SIG-M5 treated with dmso at 0.1 percent for 504 hours (cell line): Measurements from ENCODE around the gene ITGA1.
"Not testable (repeated sequence)": the region's sequence is repeated elsewhere in the genome, so short reads cannot be mapped to it uniquely, and the experiment has no call there.

Experiments
- DNase-seq: peaks from one replicate; lab custom pipeline; 2025; ENCODE audit not compliant: unreplicated experiment; lab: John Stamatoyannopoulos, UW

Gene ITGA1

DNA sequence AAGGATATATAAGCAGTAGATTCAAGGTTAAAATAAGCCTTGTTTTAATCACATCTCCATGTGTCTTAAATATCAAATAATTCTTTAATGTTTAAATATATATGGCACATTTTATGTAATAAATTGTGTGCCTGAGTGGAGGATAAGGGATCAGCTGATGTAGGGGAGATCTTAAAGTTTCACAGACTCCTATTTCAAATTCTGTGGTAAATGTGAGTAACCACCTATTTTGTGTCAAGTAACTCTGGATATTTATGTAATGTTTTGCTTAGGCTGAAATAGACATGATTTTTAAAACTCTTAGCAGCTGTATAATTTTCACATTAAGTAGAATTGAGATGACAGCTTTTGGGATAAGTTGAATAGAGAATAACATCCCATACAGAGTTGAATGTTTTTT is 160.1 kb downstream of the ITGA1 start:
- DNase-seq, result no peak

DNA sequence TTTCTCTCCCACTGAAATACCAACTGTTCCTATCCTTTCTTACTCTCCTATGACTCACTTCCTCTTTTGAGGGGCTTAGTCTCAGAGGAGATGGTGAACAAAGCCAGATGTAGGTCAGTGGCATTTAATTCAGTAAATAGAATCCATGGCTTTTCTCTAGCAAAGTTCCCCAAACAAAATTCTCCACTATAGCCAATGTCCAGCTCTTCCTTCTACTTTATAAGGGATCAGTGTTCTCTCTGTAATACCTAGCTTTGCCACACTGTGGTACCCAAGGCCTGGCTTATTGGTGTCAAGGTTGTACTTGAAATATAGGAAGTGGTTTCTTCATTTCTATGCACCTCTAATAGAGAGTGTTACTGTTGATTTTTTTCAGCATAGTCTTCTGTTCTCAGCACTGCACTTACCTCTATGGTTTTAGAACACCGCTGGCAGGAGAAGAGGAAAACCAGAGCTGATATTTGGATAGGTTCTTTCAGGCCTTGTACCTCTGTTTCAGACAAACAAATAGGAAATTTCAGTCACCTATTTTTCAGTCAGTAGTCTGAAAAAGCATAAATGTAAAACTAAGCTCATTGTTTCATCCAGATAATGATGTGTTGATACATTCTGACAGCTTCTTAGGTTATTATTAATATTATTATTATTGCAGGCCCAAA is 160.8 kb downstream of the ITGA1 start:
- DNase-seq, result peak; percentile 66

DNA sequence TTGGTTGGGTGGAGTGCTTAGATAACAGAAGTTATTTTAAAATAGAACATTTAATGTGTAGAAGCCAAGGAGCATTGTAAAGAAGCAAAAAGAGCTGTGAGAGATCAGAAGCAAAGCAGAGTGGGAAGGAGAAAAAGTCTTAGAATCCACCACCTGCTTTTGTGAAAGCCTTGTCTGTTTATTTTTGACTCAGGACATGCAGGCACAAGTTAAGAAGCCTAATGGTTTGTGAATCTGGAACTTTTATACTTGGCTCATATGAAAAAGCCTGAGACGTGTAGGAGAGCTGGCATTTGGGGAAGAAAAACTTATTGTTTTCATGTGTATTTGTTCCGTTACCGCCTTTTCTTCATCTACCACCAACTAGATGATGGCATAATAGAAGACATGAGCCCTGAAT is 163.0 kb downstream of the ITGA1 start:
- no peak for DNase-seq

GRCh38 chr5:52952483-52952882 is 164.8 kb downstream of the ITGA1 start:
- no peak for DNase-seq

GRCh38 chr5:52956014-52956413 is 168.3 kb downstream of the ITGA1 start:
- DNase-seq, result no peak

GRCh38 chr5:52956915-52957747 is 169.4 kb downstream of the ITGA1 start:
- no peak for DNase-seq

DNA sequence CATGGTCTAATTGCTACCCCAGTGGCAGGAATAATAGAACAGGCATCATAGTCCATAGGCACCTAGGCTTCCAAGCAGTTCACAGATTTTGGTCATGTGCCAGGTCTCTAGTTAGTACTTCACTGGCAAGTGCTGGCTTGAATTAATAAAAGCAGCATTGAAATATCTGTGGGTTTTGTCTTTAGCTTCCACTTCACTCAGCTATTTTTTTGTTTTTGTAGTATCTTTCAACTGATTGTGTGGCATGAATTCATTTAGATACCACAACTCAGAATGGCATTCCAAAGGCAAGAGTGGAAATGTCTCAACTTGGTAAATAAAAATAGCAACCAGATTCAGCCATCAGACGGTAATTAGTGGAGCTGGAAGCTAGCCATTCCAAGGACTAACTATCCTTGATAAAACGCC is 173.6 kb downstream of the ITGA1 start:
- DNase-seq, result no peak

DNA sequence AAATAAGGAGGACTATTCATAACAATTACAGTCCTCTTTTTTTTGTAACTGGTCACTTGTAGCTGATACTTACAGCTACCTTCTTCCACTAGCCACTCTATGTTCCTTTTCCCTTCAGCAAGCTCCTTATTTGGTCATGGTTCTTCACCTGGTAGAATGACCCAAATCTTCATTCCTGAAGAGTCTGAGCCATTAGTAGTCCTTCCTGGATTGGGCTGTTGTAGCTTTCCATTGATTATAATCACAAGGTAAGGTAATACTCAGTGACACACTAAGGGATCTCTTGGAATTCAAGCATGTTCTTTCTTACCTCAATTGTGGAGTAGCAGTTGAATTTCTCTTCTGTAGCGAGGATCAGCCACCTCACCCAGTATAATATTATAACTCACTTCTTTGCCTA is 175.9 kb downstream of the ITGA1 start:
- no peak for DNase-seq

GRCh38 chr5:52964138-52964537 is 176.4 kb downstream of the ITGA1 start:
- DNase-seq, result peak; percentile 29

DNA sequence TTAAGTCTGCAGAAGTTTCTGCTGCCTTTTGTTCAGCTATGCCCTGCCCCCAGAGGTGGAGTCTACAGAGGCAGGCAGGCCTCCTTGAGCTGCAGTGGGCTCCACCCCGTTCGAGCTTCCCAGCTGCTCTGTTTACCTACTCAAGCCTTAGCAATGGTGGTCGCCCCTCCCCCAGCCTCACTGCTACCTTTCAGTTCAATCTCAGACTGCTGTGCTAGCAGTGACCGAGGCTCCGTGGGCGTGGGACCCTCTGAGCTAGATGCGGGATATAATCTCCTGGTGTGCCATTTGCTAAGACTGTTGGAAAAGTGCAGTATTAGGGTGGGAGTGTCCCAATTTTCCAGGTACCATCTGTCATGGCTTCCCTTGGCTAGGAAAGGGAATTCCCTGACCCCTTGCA is 188.4 kb downstream of the ITGA1 start:
- not testable (repeated sequence) for DNase-seq

GRCh38 chr5:52977264-52977897 is 189.7 kb downstream of the ITGA1 start:
- DNase-seq, result no peak

DNA sequence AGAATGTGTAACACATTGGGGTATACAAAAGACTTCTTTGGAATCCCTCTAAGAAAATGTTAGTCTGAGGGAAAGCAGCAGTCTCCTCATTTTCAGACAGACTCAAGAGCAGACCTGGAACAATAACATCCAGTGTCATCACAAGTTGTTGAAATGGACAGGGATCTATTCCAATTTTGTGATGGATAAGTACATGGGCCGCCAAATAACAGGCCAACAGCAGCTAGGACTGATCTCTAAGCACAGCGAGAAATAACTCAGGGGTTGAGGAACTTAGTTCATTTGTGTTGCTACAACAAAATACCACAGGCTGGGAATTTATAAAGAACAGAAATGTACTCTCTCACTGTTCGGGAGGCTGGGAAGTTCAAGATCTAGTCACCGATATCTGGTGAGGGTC is 193.8 kb downstream of the ITGA1 start:
- DNase-seq, result no peak

DNA sequence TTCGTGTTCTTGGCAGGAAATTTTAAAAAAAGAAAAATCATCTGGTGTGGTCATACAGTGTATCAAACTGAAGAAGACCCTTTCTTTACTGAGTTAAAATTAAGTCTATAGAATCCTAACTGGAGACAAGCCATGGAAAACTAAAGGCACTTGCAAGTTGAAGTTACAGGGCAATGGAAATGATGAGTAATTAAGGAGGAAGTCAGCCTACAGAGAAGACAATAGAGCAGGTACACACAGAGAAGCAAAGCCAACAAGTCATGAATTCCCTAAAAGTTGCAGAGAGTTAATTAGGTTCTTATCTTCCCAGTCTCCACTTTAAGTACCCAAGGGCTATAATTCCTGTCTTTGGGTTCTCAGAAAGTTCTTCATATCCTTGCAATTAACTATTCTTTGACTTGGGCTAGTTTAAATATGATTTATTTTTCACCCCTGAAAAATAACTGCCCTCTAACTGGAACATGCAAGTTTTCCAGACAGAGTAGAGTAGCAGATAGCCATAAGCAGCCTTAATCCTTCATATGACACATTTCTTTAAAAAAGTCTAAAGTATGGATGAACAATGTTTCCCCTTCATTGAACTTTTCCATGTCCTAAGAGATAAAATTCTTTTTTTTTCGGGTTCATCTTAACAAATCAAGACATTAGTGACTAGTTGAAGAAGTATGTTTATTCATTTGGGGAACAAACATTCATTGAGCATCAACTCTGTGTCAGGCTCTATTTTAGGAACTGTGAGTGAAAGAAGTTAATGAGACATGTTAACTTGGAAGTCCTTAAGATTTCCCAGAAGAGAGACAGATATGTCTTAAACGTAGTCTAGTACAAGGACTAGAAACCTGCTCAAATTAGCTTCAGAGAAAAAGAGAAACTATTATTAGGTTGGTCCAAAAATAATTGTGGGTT is 196.3 kb downstream of the ITGA1 start:
- DNase-seq, result no peak

DNA sequence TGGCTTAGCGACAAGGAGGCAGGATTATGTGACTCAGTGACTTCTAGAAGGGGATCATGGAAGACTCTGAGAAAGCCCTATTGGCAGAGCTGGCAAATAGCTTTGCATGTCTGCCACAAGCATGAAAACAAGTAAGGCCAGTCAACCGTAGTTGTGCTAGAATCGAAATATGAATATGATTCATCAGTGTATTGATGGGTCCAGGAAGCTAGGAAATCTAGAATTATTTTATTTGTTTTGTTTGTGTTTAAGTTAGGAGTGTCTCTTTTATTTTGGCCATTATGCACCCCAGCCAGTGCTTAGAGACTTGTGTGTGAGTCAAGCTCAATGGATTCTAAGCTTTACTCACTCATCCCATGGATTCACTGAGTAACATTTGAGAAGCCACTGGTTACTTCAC is 197.6 kb downstream of the ITGA1 start:
- no peak for DNase-seq

DNA sequence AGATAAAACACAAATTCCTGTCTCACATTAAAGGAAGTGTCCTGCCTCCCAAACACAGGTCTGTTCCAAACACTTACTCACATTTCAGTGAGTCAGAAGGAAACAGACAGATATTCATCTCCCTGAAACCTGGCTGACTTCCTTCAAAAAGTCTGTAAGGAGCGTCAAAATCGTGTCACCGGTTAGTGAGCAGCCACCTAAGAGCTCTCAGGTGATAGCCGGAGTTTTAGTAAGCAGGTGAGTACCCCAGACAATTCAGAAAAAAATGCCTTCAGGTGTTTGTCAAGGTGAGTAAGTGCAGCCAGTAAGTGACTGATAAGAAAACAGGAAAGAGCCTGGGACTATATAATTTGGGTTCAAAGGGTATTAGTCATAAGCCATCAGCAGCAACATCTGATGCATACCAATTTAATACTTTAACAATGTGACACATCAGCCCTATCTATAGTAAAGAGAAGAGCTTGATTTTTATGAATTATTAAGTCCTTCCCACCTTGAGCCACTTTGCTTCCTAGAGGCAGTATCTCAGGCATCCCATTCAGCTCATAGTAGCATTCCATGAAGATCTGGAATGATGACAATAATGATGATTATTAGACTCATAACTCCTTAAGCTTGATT is 200.1 kb downstream of the ITGA1 start:
- DNase-seq, result peak; percentile 41

GRCh38 chr5:52988335-52989024 is 200.8 kb downstream of the ITGA1 start:
- no peak for DNase-seq

DNA sequence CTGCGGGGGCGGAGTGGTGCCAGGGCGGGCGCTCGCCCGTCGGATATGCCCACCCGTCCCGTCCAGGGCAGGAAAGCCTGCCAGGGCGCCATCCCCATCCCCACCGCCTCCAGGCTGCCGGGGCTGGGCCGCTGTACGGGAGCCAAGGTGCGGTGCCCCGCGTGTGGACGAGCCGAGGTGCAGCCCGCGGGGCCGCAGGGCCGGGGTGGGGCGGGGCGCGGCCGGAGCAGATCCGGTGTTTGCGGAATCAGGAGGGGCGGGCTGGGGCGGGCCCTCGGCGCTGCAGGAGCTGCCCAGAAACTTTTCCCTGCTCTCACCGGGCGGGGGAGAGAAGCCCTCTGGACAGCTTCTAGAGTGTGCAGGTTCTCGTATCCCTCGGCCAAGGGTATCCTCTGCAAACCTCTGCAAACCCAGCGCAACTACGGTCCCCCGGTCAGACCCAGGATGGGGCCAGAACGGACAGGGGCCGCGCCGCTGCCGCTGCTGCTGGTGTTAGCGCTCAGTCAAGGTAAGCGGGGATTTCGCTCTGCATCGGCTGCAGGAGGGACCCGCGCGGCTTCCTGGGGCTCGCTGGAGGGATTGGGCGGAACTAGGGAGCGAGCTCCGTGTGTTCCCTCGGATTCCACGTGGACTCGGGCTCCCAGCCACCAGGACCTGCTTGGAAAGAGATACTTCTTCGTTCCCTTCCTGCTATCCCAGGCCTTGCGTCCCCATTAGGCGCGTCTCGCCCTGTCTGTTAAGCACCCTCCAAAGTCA is 201.5 kb downstream of the ITGA1 start, which contains the start of gene ITGA2:
ITGA2 (plus strand) TSS at position 328 of the 756 bp plus-strand sequence; CDS start at position 445, 117 bp downstream.
- DNase-seq, result no peak

GRCh38 chr5:52989781-52990527 is 202.2 kb downstream of the ITGA1 start:
- DNase-seq, result peak; percentile 23
